ENCODE measurements around the gene NFKBIE.
A peak's percentile ranks its signal among the peaks of the same experiment; 100 is the strongest.

- TF ChIP-seq RAD21 (conservative IDR thresholded peaks at IDR 0.05), result no peak
- TF ChIP-seq, protein P1, sequence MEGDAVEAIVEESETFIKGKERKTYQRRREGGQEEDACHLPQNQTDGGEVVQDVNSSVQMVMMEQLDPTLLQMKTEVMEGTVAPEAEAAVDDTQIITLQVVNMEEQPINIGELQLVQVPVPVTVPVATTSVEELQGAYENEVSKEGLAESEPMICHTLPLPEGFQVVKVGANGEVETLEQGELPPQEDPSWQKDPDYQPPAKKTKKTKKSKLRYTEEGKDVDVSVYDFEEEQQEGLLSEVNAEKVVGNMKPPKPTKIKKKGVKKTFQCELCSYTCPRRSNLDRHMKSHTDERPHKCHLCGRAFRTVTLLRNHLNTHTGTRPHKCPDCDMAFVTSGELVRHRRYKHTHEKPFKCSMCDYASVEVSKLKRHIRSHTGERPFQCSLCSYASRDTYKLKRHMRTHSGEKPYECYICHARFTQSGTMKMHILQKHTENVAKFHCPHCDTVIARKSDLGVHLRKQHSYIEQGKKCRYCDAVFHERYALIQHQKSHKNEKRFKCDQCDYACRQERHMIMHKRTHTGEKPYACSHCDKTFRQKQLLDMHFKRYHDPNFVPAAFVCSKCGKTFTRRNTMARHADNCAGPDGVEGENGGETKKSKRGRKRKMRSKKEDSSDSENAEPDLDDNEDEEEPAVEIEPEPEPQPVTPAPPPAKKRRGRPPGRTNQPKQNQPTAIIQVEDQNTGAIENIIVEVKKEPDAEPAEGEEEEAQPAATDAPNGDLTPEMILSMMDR (IDR thresholded peaks at IDR 0.05; ENCODE audit: poor library complexity, severe bottlenecking), result no peak
- no peak for TF ChIP-seq MXI1 (conservative IDR thresholded peaks at IDR 0.05; ENCODE audit: poor library complexity, severe bottlenecking)
- peak; percentile 9 for TF ChIP-seq EP300 (conservative IDR thresholded peaks at IDR 0.05; ENCODE audit: poor library complexity, severe bottlenecking)
- peak; percentile 49 for TF ChIP-seq POLR2AphosphoS5 (IDR thresholded peaks at IDR 0.05)
Observed at GRCh38 chr6:44269921-44270525, 4.7 kb upstream of the NFKBIE start, which contains the start of gene TMEM151B.
